T-helper 2 cell treated with Interferon-gamma antibody and Interleukin-4, amounts not matched to agents 100 ng/mL and 5 ng/mL, for 36 hours (primary cell): ENCODE results near the gene MAP3K15. TPM values are rescaled to one million over a fixed set of nuclear protein-coding genes. Genes with fewer than 3 reads are reported as not detected.
"Not testable (repeated sequence)": the region's sequence is repeated elsewhere in the genome, so short reads cannot be mapped to it uniquely, and the experiment has no call there.

Experiments
- intact Hi-C: fragments of 100-400 bp; cut with micrococcal nuclease; formaldehyde crosslinking; loops from one replicate; pipeline ENCODE4 v1.15.1; 2023
- total RNA-seq: library from RNA; stranded (reverse); gene quantifications from 2 replicates; pipeline ENCODE4 v1.2.3, GENCODE V29; 2022

Gene MAP3K15
- total RNA-seq, 1 donor from 2014 or later = 0.09 TPM

DNA sequence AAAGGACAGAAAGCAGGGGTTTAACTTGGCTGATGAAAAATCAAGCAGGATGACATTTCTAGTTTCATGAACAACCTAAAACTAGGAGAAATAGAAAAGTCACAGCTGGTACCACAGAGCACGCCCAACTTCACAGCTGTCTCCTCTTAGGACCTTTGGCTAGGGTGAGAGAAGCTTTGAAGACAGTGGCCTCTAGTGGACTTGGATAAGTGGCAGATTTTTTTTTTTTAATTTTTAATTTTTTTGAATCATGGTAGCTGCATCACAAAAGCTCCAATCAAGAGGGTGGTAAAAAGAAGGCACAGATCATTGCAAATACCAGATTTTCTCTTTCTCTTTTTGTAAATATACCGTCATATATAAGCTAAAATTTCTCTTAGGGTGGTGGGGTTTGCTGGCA is 20.2 kb upstream of the MAP3K15 start:
- intact Hi-C loops = no loop called here

DNA sequence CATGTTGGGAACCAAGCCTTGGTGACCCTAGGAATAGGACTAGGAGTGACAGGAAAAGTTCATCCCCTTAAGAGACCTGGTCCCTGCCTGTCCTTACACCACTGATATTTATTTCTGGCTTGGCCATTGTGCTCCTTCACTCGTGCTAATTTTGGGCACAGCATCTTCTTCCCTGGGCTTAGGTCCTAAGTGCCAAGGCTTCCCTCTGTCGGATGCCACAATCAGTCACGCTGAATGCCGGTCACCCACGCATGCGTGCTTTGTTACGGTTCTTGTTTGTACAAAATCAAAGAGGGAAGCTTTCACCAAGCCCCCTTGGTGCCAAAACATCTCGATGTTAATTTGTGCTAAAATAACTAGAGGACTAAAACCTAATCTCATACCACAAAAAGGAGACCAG is 17.4 kb upstream of the MAP3K15 start:
- intact Hi-C loops = loop anchor here (5.0 kb wide), 1 partner anchor 160 kb away; no protein-coding TSS in a partner anchor

DNA sequence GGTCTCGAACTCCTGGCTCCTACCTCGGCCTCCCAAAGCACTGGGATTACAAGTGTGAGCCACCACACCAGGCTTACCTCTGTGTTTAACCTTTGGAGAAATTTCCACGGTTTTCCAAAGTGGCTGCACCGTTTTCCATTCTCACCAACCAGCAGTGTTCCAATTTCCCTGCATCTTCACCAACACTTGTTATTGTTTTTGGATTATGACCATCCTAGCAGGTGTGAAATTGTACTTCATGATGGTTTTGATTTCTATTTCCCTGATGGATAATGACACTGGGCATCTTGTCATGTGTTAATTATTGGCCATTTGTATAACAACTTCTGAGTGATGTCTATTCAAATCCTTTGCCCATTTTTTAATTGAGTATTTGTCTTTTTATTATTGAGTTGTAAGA is 2.7 kb upstream of the MAP3K15 start:
- intact Hi-C loops = no loop called here

GRCh38 chrX:19515615-19516105 is 352 bp upstream of the MAP3K15 start:
- intact Hi-C loops = no loop called here

GRCh38 chrX:19513383-19513782 is 1.9 kb downstream of the MAP3K15 start:
- intact Hi-C loops = no loop called here

GRCh38 chrX:19512961-19513360 is 2.3 kb downstream of the MAP3K15 start:
- intact Hi-C loops = no loop called here

GRCh38 chrX:19512359-19512758 is 2.9 kb downstream of the MAP3K15 start:
- intact Hi-C loops = no loop called here

- intact Hi-C loops = not testable (repeated sequence)
Observed at GRCh38 chrX:19511796-19512195, 3.5 kb downstream of the MAP3K15 start.

DNA sequence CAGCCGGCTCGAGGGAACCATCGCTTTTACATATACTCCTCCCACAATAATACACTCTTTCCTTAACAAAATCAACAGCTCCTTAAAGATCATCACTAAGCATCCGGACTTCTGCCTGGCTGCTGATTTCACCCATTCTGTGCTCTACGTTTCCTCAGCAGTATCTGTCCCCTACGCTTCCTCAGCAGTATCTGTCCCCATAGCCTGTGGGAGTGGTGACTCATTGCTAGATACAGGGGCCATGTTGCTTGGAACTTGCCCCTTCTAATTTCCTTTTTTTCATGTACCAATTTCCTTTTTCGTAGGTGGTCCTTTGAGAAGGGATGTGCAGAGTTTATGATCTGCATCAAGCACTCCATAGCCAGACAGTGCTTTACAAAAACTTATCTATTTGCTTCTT is 18.6 kb downstream of the MAP3K15 start:
- intact Hi-C loops = no loop called here

DNA sequence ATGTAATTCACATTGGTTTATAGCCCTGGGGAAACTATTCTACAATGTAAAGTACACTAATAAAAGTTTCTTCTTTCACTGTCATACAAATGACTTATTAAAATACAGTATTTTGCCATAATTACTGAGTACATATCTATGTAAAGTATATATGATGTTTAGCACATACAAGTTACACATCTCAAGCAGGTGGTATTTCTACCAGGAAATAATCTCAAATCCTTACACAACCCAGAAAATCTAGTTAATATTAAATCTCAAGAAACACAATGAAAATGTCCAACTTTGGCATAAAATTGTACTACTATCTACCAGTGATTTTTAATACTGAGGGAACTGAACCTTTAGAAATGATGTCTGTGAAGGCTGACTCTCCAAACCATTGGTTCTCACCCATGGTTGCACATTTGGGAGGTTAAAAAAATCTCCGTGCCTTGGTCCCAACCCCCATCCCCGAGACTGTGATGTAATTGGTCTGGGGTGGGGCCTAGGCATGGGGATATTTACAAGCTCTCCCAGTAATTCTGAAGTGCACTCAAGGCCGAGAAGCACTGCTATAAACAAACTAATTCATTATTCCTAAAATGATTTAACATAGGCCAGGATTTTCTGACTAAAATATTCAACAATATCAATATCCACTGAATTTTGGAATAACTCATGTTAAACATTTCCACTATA is 27.6 kb downstream of the MAP3K15 start:
- intact Hi-C loops = no loop called here

- intact Hi-C loops = no loop called here
Observed at GRCh38 chrX:19479458-19479857, 35.9 kb downstream of the MAP3K15 start.

GRCh38 chrX:19468383-19468782 is 46.9 kb downstream of the MAP3K15 start:
- intact Hi-C loops = not testable (repeated sequence)

DNA sequence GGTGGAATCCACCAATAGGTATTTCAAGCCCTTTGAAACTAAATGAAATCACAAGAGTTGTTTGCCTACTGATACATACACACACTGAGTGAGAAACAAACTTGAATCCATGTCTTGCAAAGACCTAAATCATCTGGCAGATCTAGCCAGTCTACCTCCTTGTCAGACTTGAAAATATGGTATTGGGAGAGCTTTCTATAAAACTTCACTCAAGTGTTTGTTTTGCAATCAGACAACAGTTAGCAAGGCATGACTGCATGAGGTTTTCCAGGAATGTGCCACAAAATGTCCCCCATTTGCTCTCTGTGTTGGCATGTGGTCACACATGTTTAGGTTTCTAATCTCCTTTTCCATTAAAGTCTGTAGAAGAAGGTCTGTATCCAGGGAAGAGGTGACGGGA is 52.4 kb downstream of the MAP3K15 start:
- intact Hi-C loops = no loop called here

DNA sequence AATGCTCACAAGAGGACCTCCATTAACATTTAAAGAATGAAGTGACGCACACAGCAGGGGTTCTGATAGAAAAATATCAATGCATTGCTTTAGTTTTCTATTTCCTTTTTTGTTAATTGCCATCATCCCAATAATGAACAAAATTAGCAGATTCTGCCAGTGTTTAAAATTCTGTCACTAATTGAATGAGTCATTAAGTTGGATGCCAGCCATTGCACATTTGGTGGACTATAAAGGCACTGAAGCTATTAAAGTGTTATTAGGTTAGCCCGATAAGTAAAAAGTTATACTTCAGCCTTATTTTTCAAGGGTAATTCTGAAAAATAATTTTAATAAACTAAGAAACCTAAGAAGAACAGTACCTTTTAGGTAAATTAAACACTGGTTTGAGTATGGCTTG is 53.1 kb downstream of the MAP3K15 start:
- intact Hi-C loops = no loop called here

GRCh38 chrX:19457662-19458061 is 57.6 kb downstream of the MAP3K15 start:
- intact Hi-C loops = no loop called here

DNA sequence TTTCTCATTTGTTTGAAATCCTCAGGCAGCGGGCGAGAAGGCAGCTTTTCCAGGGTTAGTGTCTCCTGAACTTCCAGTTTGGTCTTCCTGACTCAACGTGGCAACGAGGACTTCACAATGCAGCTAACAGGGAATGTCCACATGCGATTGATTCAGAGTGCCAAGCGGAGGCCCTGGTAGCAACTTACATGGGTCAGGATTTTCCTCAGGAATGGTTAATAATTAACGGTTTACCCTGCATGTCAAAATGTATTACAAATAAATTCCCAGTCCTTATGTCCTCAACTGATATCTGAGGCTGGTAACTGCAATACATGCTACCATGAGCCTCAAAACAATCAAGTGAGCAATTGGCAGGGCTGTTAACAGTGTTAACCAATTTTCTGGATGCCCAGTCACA is 67.2 kb downstream of the MAP3K15 start:
- intact Hi-C loops = no loop called here

- intact Hi-C loops = no loop called here
Observed at GRCh38 chrX:19446397-19446796, 68.9 kb downstream of the MAP3K15 start.

DNA sequence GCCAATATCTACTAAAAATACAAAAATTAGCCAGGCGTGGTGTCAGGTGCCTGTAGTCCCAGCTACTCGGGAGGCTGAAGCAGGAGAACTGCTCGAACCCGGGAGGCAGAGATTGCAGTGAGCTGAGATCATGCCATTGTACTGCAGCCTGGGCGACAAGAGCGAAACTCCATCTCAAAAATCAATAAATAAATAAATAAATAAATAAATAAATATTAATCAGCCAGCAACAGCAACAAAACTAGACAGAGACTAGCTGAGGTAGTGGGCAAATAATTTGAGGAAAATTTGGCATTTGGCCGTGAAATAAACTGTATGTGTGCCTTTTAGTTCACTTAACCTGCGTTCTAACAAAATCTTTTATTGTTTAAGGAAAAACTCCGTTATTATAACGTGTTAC is 69.5 kb downstream of the MAP3K15 start:
- intact Hi-C loops = not testable (repeated sequence)

GRCh38 chrX:19443869-19444526 is 71.3 kb downstream of the MAP3K15 start:
- intact Hi-C loops = no loop called here

GRCh38 chrX:19440713-19441112 is 74.6 kb downstream of the MAP3K15 start:
- intact Hi-C loops = no loop called here

GRCh38 chrX:19422661-19423060 is 92.6 kb downstream of the MAP3K15 start:
- intact Hi-C loops = not testable (repeated sequence)

- intact Hi-C loops = no loop called here
Observed at GRCh38 chrX:19410259-19410658, 105.0 kb downstream of the MAP3K15 start.

DNA sequence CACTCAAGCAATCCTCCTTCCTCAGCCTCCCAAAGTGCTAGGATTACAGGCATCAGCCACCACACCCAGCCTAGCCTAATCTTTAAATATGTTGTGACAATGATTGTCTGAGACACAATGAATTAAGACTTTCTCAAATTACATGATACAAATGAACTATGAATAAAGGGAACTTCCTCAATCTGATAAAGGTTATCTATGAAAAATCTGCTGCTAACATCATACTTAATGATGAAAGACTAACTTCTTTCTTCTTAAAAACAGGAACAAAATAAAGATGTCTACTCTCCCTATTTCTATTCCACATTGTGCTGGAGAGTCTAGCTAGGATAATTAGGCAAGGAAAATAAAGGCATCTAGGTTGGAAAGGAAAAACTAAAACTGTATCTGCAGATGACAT is 111.6 kb downstream of the MAP3K15 start:
- intact Hi-C loops = no loop called here
